ENCODE measurements around the gene NEK4.

Gene NEK4

DNA sequence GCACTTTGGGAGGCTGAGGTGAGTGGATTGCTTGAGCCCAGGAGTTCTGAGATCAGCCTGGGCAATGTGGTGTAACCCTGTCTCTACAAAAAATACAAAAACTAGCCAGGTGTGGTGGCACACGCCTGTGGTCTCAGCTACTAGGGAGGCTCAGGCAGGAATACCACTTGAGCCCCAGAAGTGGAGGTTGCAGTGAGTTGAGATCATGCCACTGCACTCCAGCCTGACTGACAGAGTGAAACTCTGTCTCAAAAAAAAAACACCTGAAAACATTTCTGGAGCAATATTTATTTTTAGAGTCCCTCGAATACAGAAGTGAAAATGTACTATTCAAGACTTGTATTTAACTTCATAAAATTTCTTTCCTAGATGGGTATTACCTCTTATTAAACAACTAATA lies 60.2 kb downstream of the NEK4 start:
- no peak for DNase-seq (ENCODE audit: low read depth in 1 of 2, low spot score in 1 of 2)
- no peak overlapping the region for H3K4me3 ChIP-seq (replicated peaks; ENCODE audit: insufficient read depth, low read length)
- no peak overlapping the region for H3K27ac ChIP-seq (replicated peaks)
- TF ChIP-seq GABPA (IDR thresholded peaks at IDR 0.05; ENCODE audit: low read depth) (no peak), POLR2AphosphoS5 (IDR thresholded peaks at IDR 0.05; ENCODE audit: low read depth) (no peak), SPI1 (IDR thresholded peaks at IDR 0.05; ENCODE audit: borderline replicate concordance, low read depth) (no peak)
- TF ChIP-seq, protein P1, sequence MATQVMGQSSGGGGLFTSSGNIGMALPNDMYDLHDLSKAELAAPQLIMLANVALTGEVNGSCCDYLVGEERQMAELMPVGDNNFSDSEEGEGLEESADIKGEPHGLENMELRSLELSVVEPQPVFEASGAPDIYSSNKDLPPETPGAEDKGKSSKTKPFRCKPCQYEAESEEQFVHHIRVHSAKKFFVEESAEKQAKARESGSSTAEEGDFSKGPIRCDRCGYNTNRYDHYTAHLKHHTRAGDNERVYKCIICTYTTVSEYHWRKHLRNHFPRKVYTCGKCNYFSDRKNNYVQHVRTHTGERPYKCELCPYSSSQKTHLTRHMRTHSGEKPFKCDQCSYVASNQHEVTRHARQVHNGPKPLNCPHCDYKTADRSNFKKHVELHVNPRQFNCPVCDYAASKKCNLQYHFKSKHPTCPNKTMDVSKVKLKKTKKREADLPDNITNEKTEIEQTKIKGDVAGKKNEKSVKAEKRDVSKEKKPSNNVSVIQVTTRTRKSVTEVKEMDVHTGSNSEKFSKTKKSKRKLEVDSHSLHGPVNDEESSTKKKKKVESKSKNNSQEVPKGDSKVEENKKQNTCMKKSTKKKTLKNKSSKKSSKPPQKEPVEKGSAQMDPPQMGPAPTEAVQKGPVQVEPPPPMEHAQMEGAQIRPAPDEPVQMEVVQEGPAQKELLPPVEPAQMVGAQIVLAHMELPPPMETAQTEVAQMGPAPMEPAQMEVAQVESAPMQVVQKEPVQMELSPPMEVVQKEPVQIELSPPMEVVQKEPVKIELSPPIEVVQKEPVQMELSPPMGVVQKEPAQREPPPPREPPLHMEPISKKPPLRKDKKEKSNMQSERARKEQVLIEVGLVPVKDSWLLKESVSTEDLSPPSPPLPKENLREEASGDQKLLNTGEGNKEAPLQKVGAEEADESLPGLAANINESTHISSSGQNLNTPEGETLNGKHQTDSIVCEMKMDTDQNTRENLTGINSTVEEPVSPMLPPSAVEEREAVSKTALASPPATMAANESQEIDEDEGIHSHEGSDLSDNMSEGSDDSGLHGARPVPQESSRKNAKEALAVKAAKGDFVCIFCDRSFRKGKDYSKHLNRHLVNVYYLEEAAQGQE (IDR thresholded peaks at IDR 0.05; ENCODE audit: insufficient replicate concordance, low read depth): no peak
- TF ChIP-seq, protein P2, sequence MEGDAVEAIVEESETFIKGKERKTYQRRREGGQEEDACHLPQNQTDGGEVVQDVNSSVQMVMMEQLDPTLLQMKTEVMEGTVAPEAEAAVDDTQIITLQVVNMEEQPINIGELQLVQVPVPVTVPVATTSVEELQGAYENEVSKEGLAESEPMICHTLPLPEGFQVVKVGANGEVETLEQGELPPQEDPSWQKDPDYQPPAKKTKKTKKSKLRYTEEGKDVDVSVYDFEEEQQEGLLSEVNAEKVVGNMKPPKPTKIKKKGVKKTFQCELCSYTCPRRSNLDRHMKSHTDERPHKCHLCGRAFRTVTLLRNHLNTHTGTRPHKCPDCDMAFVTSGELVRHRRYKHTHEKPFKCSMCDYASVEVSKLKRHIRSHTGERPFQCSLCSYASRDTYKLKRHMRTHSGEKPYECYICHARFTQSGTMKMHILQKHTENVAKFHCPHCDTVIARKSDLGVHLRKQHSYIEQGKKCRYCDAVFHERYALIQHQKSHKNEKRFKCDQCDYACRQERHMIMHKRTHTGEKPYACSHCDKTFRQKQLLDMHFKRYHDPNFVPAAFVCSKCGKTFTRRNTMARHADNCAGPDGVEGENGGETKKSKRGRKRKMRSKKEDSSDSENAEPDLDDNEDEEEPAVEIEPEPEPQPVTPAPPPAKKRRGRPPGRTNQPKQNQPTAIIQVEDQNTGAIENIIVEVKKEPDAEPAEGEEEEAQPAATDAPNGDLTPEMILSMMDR (IDR thresholded peaks at IDR 0.05; ENCODE audit: insufficient read depth, low read length): no peak
- H3K27me3 ChIP-seq (ENCODE audit: insufficient read depth, poor library complexity, severe bottlenecking): no peaks in the 10 kb centered on the region

DNA sequence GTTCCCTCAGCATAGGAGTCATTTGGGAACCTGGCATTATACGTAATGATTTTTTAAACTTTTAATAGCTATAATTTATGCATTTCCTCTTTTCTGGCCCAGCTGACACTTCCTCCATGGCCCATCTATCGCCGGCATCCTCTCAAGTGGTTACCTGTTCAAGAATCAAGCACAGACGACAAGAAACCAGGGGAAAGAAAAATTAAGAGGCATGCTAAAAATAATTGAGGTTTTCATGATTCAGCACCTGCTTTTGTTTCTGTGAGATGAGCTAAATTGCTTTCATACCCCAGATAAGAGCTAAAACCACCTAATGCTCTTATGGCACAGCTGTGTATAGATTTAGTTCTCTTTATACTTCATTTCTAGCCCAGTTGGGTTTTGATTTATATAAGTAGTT lies 63.2 kb downstream of the NEK4 start:
- TF ChIP-seq SPI1 (IDR thresholded peaks at IDR 0.05; ENCODE audit: borderline replicate concordance, low read depth): peak; percentile 93
- TF ChIP-seq POLR2AphosphoS5 (IDR thresholded peaks at IDR 0.05; ENCODE audit: low read depth): no peak
- Histone ChIP-seq H3K27ac (replicated peaks) (peak overlapping the region; percentile 90; the same call in 1 of the 2 replicates), H3K27me3 (ENCODE audit: insufficient read depth, poor library complexity, severe bottlenecking) (no peaks in the 10 kb centered on the region), H3K4me3 (replicated peaks; ENCODE audit: insufficient read depth, low read length) (peak overlapping the region; percentile 76)
- DNase-seq (ENCODE audit: low read depth in 1 of 2, low spot score in 1 of 2): no peak

DNA sequence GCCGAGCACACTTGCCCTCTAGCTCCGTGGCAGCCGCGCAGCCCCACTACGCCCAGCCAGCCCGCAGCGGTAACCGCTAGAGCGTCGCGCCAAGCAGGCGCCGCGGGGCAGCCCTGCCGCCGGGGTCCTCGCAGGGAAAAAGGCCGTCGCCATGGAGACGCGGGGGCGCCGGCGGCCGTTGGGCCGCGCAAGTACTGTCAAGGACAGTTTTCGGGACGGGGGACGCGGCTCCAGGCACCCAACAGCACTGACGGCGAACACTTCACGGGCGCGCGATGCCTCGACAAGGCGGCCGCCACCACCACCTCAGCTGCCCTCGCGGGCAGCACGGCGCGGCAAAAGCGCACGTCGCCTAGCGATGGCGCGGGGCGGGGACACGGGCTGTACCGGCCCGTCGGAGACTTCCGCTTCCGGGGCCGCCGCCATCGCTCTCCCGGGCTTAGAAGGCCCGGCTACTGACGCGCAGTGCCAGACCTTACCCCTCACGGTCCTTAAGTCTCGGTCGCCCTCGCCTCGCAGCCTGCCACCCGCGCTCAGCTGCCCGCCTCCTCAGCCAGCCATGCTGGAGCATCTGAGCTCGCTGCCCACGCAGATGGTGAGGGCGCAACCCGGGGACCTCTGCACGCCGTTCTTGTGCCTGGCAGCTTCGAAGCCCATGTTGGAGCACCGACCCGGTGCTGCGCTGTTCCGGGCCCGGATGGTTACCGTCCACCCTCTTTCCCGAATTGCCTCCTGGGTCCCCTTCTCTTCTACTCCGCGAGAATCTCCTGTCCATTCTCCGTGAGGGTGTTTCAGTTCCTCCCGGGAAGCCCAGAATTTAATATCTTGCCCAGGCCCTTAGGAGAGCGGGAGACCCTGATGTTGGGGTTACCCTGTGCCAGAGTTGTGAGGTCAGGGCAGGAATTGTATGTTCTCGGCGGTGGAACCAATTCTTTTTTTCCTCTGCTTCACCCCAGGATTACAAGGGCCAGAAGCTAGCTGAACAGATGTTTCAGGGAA lies 64.8 kb downstream of the NEK4 start, which contains the start of the genes GLT8D1 and SPCS1:
Gene GLT8D1, minus strand, starts transcription at position 104 of the 999 bp plus-strand sequence. CDS start 5,331 bp downstream, outside the sequence.
Gene SPCS1, plus strand, starts transcription at position 419 of the 999 bp plus-strand sequence. Its CDS starts 141 bp downstream, at position 560.
- Histone ChIP-seq H3K4me3 (replicated peaks; ENCODE audit: insufficient read depth, low read length) (peak within 1 kb of the TSS; percentile 76), H3K27ac (replicated peaks) (peak within 1 kb of the TSS; percentile 90), H3K27me3 (ENCODE audit: insufficient read depth, poor library complexity, severe bottlenecking) (no peaks in the 10 kb centered on the region)

DNA sequence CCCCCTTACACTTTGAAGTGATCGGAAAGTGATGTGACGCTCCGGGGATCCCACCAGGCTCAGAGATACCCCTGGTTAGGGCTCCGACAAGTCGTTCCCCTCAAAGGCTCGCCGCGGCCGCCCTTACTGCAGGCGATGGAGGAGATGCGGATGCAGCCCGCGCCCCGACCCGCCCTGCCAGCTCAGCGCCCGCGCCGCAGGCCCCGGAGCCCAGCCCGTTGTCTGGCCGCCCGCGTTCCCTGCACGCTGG lies 65.4 kb downstream of the NEK4 start:
- Histone ChIP-seq H3K4me3 (replicated peaks; ENCODE audit: insufficient read depth, low read length) (peak overlapping the region; percentile 76), H3K27ac (replicated peaks) (peak overlapping the region; percentile 90), H3K27me3 (ENCODE audit: insufficient read depth, poor library complexity, severe bottlenecking) (no peaks in the 10 kb centered on the region)
- DNase-seq (ENCODE audit: low read depth in 1 of 2, low spot score in 1 of 2): no peak
- TF ChIP-seq, protein P1 (IDR thresholded peaks at IDR 0.05; ENCODE audit: insufficient replicate concordance, low read depth): no peak
- TF ChIP-seq GABPA (IDR thresholded peaks at IDR 0.05; ENCODE audit: low read depth) (no peak), SPI1 (IDR thresholded peaks at IDR 0.05; ENCODE audit: borderline replicate concordance, low read depth) (no peak), POLR2AphosphoS5 (IDR thresholded peaks at IDR 0.05; ENCODE audit: low read depth) (no peak)
- TF ChIP-seq, protein P2 (IDR thresholded peaks at IDR 0.05; ENCODE audit: insufficient read depth, low read length): no peak

More for the DNA sequence above, 64.8 kb downstream of the NEK4 start, which contains the start of the genes GLT8D1 and SPCS1:
- peak; percentile 94 for TF ChIP-seq GABPA (IDR thresholded peaks at IDR 0.05; ENCODE audit: low read depth)
- TF ChIP-seq SPI1 (IDR thresholded peaks at IDR 0.05; ENCODE audit: borderline replicate concordance, low read depth): peak; percentile 47; the same call in 1 of the 2 replicates
- TF ChIP-seq POLR2AphosphoS5 (IDR thresholded peaks at IDR 0.05; ENCODE audit: low read depth): peak; percentile 78
- TF ChIP-seq, protein P1 (IDR thresholded peaks at IDR 0.05; ENCODE audit: insufficient replicate concordance, low read depth): no peak
- DNase-seq (ENCODE audit: low read depth in 1 of 2, low spot score in 1 of 2): peak; percentile 76 to 82

Data from HL-60 (cell line).